ENCODE data around the gene MPC1L. TPM values are rescaled to one million over a fixed set of nuclear protein-coding genes. Genes with fewer than 3 reads are reported as not detected.

MPC1L gene
- total RNA-seq, 1 donor from 2014 or later = not detected

- Mint-ChIP-seq H3K36me3 (ENCODE audit: low read depth) (peaks cover 24% of the 10 kb centered on the region), H3K27ac (ENCODE audit: unreplicated experiment) (no peak overlapping the region), H3K9me3 (no peaks in the 10 kb centered on the region), H3K4me1 (peaks cover 3% of the 10 kb centered on the region), H3K27me3 (ENCODE audit: low read depth) (no peaks in the 10 kb centered on the region), H3K4me3 (no peak overlapping the region)
- TF ChIP-seq CTCF (conservative IDR thresholded peaks at IDR 0.05) = no peak
- no peak for DNase-seq (ENCODE audit: low read depth, low spot score)
These were observed 14.5 kb downstream of the MPC1L start for GRCh38 chrX:40637687-40638086.

- H3K36me3 Mint-ChIP-seq (ENCODE audit: low read depth) = peaks cover 15% of the 10 kb centered on the region
- H3K27me3 Mint-ChIP-seq (ENCODE audit: low read depth) = no peaks in the 10 kb centered on the region
- H3K4me1 Mint-ChIP-seq = peaks cover 25% of the 10 kb centered on the region
- H3K27ac Mint-ChIP-seq (ENCODE audit: unreplicated experiment) = no peak overlapping the region
- peak overlapping the region; percentile 20 for H3K4me3 Mint-ChIP-seq
- no peaks in the 10 kb centered on the region for H3K9me3 Mint-ChIP-seq
- DNase-seq (ENCODE audit: low read depth, low spot score) = no peak
- TF ChIP-seq CTCF (conservative IDR thresholded peaks at IDR 0.05) = no peak
These were observed 20.9 kb downstream of the MPC1L start for GRCh38 chrX:40644176-40644575.

- DNase-seq (ENCODE audit: low read depth, low spot score) = no peak
- Mint-ChIP-seq H3K27ac (ENCODE audit: unreplicated experiment) (peak overlapping the region; percentile 63), H3K27me3 (ENCODE audit: low read depth) (no peaks in the 10 kb centered on the region), H3K36me3 (ENCODE audit: low read depth) (peaks cover 15% of the 10 kb centered on the region), H3K4me3 (peak overlapping the region; percentile 70), H3K9me3 (no peaks in the 10 kb centered on the region), H3K4me1 (peaks cover 25% of the 10 kb centered on the region)
- no peak for TF ChIP-seq CTCF (conservative IDR thresholded peaks at IDR 0.05)
These were observed 21.7 kb downstream of the MPC1L start for GRCh38 chrX:40644821-40645358.

GRCh38 chrX:40646489-40647306 lies 23.5 kb downstream of the MPC1L start:
- Mint-ChIP-seq H3K36me3 (ENCODE audit: low read depth) (peaks cover 15% of the 10 kb centered on the region), H3K4me1 (peaks cover 25% of the 10 kb centered on the region), H3K27ac (ENCODE audit: unreplicated experiment) (peak overlapping the region; percentile 88), H3K27me3 (ENCODE audit: low read depth) (no peaks in the 10 kb centered on the region), H3K4me3 (peak overlapping the region; percentile 92), H3K9me3 (no peaks in the 10 kb centered on the region)
- no peak for DNase-seq (ENCODE audit: low read depth, low spot score)
- no peak for TF ChIP-seq CTCF (conservative IDR thresholded peaks at IDR 0.05)

- Mint-ChIP-seq H3K27me3 (ENCODE audit: low read depth) (no peaks in the 10 kb centered on the region), H3K36me3 (ENCODE audit: low read depth) (peaks cover 8% of the 10 kb centered on the region), H3K9me3 (no peaks in the 10 kb centered on the region), H3K4me1 (peaks cover 21% of the 10 kb centered on the region), H3K27ac (ENCODE audit: unreplicated experiment) (peak within 1 kb of the TSS; percentile 88), H3K4me3 (peak within 1 kb of the TSS; percentile 92)
- no peak for TF ChIP-seq CTCF (conservative IDR thresholded peaks at IDR 0.05)
- peak; percentile 74 for DNase-seq (ENCODE audit: low read depth, low spot score)
These were observed 24.3 kb downstream of the MPC1L start, which contains the start of gene CXorf38 for GRCh38 chrX:40647307-40648197. CXorf38 (minus strand) TSS chrX:40647561; CDS start chrX:40647520, 41 bp downstream.

Data from neural crest cell (in vitro differentiated cells).